Esophagus muscularis mucosa (tissue), 4 donors: ENCODE results near the gene RAD51B. TPM values are rescaled to one million over a fixed set of nuclear protein-coding genes. Genes with fewer than 3 reads are reported as not detected.

Experiments
- DNase-seq: peaks from one replicate; pipeline ENCODE4 v3.0.0-alpha.2; 2017; ENCODE audit errors: extremely low spot score
- H3K27ac ChIP-seq, 4 donors: fragments of 200-600 bp; sonication (generic); replicated peaks in 1 of 4; 1 replicate in 3 of 4; 2 replicates in 1 of 4; pipeline ENCODE4 v1.5.1; 2016 to 2019; ENCODE audit warnings: mild to moderate bottlenecking in 1 of 4
- H3K27me3 ChIP-seq, 4 donors: fragments of 200-600 bp; sonication (generic); one replicate each; pipeline versions ENCODE4 v1.5.1 to v1.6.0; 2016 to 2019
- H3K36me3 ChIP-seq, 4 donors: fragments of 200-600 bp; sonication (generic); one replicate each; pipeline ENCODE4 v1.5.1; 2016 to 2019
- H3K4me1 ChIP-seq, 4 donors: fragments of 200-600 bp; sonication (generic); one replicate each; pipeline ENCODE4 v1.5.1; 2016 to 2019
- H3K4me3 ChIP-seq, 4 donors: fragments of 200-600 bp; sonication (generic); 1 replicate in 2 of 4; 2 replicates in 2 of 4; pipeline ENCODE4 v1.5.1; 2016 to 2019; ENCODE audit warnings: mild to moderate bottlenecking in 4 of 4, moderate library complexity in 1 of 4
- H3K9me3 ChIP-seq, 4 donors: fragments of 200-600 bp; sonication (generic); 1 replicate in 3 of 4; 2 replicates in 1 of 4; pipeline ENCODE4 v1.5.1; 2016 to 2019
- EP300 ChIP-seq: sonication (generic); formaldehyde crosslinking; IDR thresholded peaks from one replicate; pipeline ENCODE4 v1.6.1; 2017; ENCODE audit warnings: antibody characterized with exemption
- POLR2A ChIP-seq: fragments of 450-650 bp; IDR thresholded peaks from one replicate; pipeline ENCODE4 v1.6.1; 2017; ENCODE audit warnings: antibody characterized with exemption, moderate library complexity, mild to moderate bottlenecking, low read depth
- POLR2AphosphoS5 ChIP-seq, 2 donors: sonication (generic); formaldehyde crosslinking; IDR thresholded peaks; one replicate each; pipeline ENCODE4 v1.6.1; 2017; ENCODE audit warnings: antibody characterized with exemption in 2 of 2
- WGBS: methylation state at CpG from one replicate; pipeline ENCODE4 v1.1.5; 2018; 5-methylcytosine and 5-hydroxymethylcytosine counted together
- intact Hi-C: fragments of 100-400 bp; cut with DNase I; formaldehyde crosslinking; loops from one replicate; pipeline ENCODE4 v1.15.1; 2023
- total RNA-seq, 4 donors: library from RNA; depleted of rRNA; stranded (reverse); fragments of >200 nt; gene quantifications; one replicate each; pipeline versions ENCODE4 v1.1.0 to v1.2.1, GENCODE V29; 2016
- TF ChIP-seq, protein P1 (sequence below), 3 experiments: fragments of 200-600 bp in 2 of 3; fragments of 450-650 bp in 1 of 3; sonication (generic) in 2 of 3; IDR thresholded peaks; one replicate each; pipeline ENCODE4 v1.5.1; 2017 to 2019; ENCODE audit warnings: antibody characterized with exemption in 3 of 3, mild to moderate bottlenecking in 2 of 3, moderate library complexity in 1 of 3

Gene RAD51B
- total RNA-seq, 4 donors from 2014 or later: 2.8 to 11.1 (median 5.1) TPM

- no peak overlapping the region for H3K4me3 ChIP-seq
- no peak for DNase-seq
- TF ChIP-seq, protein P1, sequence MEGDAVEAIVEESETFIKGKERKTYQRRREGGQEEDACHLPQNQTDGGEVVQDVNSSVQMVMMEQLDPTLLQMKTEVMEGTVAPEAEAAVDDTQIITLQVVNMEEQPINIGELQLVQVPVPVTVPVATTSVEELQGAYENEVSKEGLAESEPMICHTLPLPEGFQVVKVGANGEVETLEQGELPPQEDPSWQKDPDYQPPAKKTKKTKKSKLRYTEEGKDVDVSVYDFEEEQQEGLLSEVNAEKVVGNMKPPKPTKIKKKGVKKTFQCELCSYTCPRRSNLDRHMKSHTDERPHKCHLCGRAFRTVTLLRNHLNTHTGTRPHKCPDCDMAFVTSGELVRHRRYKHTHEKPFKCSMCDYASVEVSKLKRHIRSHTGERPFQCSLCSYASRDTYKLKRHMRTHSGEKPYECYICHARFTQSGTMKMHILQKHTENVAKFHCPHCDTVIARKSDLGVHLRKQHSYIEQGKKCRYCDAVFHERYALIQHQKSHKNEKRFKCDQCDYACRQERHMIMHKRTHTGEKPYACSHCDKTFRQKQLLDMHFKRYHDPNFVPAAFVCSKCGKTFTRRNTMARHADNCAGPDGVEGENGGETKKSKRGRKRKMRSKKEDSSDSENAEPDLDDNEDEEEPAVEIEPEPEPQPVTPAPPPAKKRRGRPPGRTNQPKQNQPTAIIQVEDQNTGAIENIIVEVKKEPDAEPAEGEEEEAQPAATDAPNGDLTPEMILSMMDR (IDR thresholded peaks at IDR 0.05): no peak
- TF ChIP-seq POLR2AphosphoS5 (IDR thresholded peaks at IDR 0.05): no peak
- no peak for TF ChIP-seq POLR2A
- no peak for TF ChIP-seq EP300
- no peak overlapping the region for H3K27ac ChIP-seq
- peaks cover 0 to 65% (median 51%) of the 10 kb centered on the region in 4 donors for H3K4me1 ChIP-seq
- H3K36me3 ChIP-seq: no peaks in the 10 kb centered on the region
- H3K9me3 ChIP-seq: no peaks in the 10 kb centered on the region
- WGBS: 47% methylated on average over 2 of the region's 2 CpGs
- no peaks in the 10 kb centered on the region for H3K27me3 ChIP-seq
- intact Hi-C loops: no loop called here
Observed at GRCh38 chr14:68318828-68319227, 499.2 kb downstream of the RAD51B start.

- Histone ChIP-seq H3K27ac (no peak overlapping the region), H3K27me3 (no peaks in the 10 kb centered on the region), H3K9me3 (no peaks in the 10 kb centered on the region), H3K36me3 (no peaks in the 10 kb centered on the region), H3K4me3 (no peak overlapping the region), H3K4me1 (peaks cover 0 to 48% (median 37%) of the 10 kb centered on the region in 4 donors)
- 90% methylated on average over 1 of the region's 1 CpG for WGBS
- intact Hi-C loops: no loop called here
- TF ChIP-seq POLR2A (no peak), EP300 (no peak), POLR2AphosphoS5 (IDR thresholded peaks at IDR 0.05) (no peak)
- TF ChIP-seq, protein P1 (IDR thresholded peaks at IDR 0.05): no peak
- DNase-seq: no peak
Observed at GRCh38 chr14:68320495-68320894, 500.9 kb downstream of the RAD51B start.

DNA sequence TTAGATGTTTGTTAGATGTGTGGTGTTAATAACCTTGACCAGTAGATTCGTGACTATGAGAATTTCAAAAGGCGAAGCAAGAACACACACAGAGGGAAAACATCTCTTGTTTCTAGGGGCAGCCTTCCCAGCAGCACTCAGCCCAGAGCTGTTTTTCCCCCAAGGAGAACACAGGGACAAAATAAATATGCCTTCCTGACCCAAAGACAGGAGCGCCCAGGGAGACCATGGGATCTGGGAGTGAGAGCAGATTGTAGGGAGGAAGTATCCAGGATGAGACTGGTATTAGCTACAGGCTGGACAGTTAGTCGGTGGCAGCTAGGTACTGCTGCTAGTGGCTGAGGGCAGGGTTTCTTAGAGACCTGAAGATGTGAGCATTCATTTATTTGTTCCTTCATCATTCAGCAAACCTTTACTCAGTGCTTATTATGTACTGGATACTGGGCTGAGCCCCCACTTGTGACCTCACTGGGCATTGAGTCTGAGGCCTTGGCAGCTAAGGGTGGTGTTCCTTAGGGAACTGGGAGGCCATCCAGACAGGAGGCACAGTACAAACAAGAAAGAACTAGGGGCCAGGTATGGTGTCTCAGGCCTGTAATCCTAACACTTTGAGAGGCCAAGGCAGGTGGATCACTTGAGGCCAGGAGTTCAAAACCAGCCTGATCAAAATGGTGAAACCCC, 503.5 kb downstream of the RAD51B start:
- Histone ChIP-seq H3K9me3 (no peaks in the 10 kb centered on the region), H3K4me1 (peaks cover 0 to 43% (median 31%) of the 10 kb centered on the region in 4 donors), H3K27ac (peak overlapping the region in 3 of 4 donors; percentile 9 to 64 (median 62)), H3K27me3 (no peaks in the 10 kb centered on the region), H3K4me3 (no peak overlapping the region), H3K36me3 (no peaks in the 10 kb centered on the region)
- intact Hi-C loops: no loop called here
- no peak for TF ChIP-seq POLR2AphosphoS5 (IDR thresholded peaks at IDR 0.05)
- no peak for TF ChIP-seq EP300
- TF ChIP-seq POLR2A: no peak
- TF ChIP-seq, protein P1 (IDR thresholded peaks at IDR 0.05): no peak
- WGBS: 71% methylated on average over 4 of the region's 4 CpGs
- DNase-seq: no peak

DNA sequence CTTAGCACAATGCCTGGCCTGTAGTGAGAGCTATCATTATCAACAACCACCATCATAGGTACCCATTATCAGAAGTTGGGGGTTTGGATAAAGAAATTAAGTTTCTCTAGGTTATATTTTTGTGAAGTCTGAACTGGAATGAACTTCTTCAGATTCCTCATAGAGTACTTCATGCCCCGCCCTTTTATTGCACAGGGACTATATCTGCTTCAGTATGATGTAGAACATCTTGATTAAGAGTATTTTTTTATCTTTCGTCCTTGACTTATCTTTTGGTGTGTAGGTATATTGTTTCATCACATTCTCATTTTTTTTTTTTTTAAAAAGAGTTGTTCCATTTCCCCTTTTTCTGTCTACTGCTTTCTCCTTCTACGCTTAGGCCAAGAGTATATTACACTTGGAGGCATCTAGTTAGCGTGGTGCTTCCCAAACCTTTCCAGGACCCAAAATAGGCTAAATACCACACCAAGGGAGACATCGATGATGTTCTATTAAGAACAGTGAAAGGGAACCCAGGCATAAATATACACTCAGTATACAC, 505.8 kb downstream of the RAD51B start:
- no peaks in the 10 kb centered on the region for H3K9me3 ChIP-seq
- H3K4me3 ChIP-seq: no peak overlapping the region
- peaks cover 0 to 24% (median 13%) of the 10 kb centered on the region in 4 donors for H3K4me1 ChIP-seq
- intact Hi-C loops: no loop called here
- no peak overlapping the region for H3K27ac ChIP-seq
- TF ChIP-seq, protein P1 (IDR thresholded peaks at IDR 0.05): no peak
- TF ChIP-seq POLR2AphosphoS5 (IDR thresholded peaks at IDR 0.05): no peak
- no peak for TF ChIP-seq POLR2A
- TF ChIP-seq EP300: no peak
- H3K27me3 ChIP-seq: no peaks in the 10 kb centered on the region
- DNase-seq: no peak
- H3K36me3 ChIP-seq: no peaks in the 10 kb centered on the region
- WGBS: 88% methylated on average over 5 of the region's 5 CpGs
